GM12878 (cell line): Measurements from ENCODE around the gene NFKB2. TPM values are rescaled to one million over a fixed set of nuclear protein-coding genes. Genes with fewer than 3 reads are reported as not detected.

Experiments used
- ATAC-seq: fragments of 200-7000 bp; cut with Tn5 transposase; 3 replicates; pipeline ENCODE4 v1.9.1; 2020; ENCODE audit warnings: mild to moderate bottlenecking, moderate library complexity
- BruUV-seq: library from RNA; stranded (reverse); fragments of 400-500 nt; replicated peaks from 2 replicates; lab custom pipeline; 2021; lab: Mats Ljungman, UMichigan
- CTCF ChIA-PET: fragments of 300-600 bp; sonication (Branson Sonifier 250); formaldehyde crosslinking; extraction: SDS; loops from one replicate; lab custom pipeline; 2021; ENCODE audit warnings: inconsistent platforms; lab: Yijun Ruan, JAX
- POLR2A ChIA-PET: fragments of 350-600 bp; formaldehyde crosslinking; extraction: SDS; loops from one replicate; lab custom pipeline; 2021; ENCODE audit warnings: inconsistent platforms; lab: Charles Lee
- RAD21 ChIA-PET: fragments of 300-600 bp; sonication (Branson Sonifier 250); formaldehyde crosslinking; loops from one replicate; lab custom pipeline; 2023; ENCODE audit warnings: antibody characterized with exemption; ENCODE audit not compliant: unreplicated experiment; lab: Charles Lee
- SMC1A ChIA-PET: fragments of 300-600 bp; sonication (Branson Sonifier 250); formaldehyde crosslinking; loops from one replicate; lab custom pipeline; 2023; ENCODE audit not compliant: unreplicated experiment, uncharacterized antibody; lab: Charles Lee
- DNase-seq: peaks from one replicate; pipeline ENCODE4 v3.0.0-alpha.2; 2011; ENCODE audit warnings: low read depth, low spot score
- FAIRE-seq: peaks from 3 replicates; lab custom pipeline; 2011; peaks lifted over from hg19 to GRCh38; lab: Jason Lieb, UNC
- H2AFZ ChIP-seq: 2 replicates; pipeline ENCODE4 v1.6.0; 2011; ENCODE audit warnings: low read depth, low read length, control low read depth; ENCODE audit not compliant: control insufficient read depth
- H3K27ac ChIP-seq: 2 replicates; pipeline ENCODE4 v1.5.1; 2011; ENCODE audit warnings: control low read depth; ENCODE audit not compliant: control insufficient read depth, insufficient read depth
- H3K27me3 ChIP-seq, 2 experiments: replicated peaks in 1 of 2; 2 replicates each; pipeline versions ENCODE4 v1.6.0 to v1.6.1; 2011; ENCODE audit warnings: low read length in 1 of 2; ENCODE audit not compliant: control insufficient read depth in 2 of 2, insufficient read depth in 2 of 2
- H3K36me3 ChIP-seq, 2 experiments: 2 replicates each; pipeline ENCODE4 v1.5.1; 2011; ENCODE audit warnings: low read length in 1 of 2; ENCODE audit not compliant: control insufficient read depth in 2 of 2, insufficient read depth in 2 of 2
- H3K4me1 ChIP-seq: 2 replicates; pipeline ENCODE4 v1.6.1; 2011; ENCODE audit warnings: mild to moderate bottlenecking, low read length, moderate library complexity, mixed read lengths; ENCODE audit not compliant: control insufficient read depth, insufficient read depth
- H3K4me2 ChIP-seq: 2 replicates; pipeline ENCODE4 v1.6.0; 2011; ENCODE audit warnings: control low read depth; ENCODE audit not compliant: control insufficient read depth, insufficient read depth
- H3K4me3 ChIP-seq: fragments of 200-600 bp; sonication (generic); 2 replicates; pipeline ENCODE4 v1.5.1; 2016
- H3K79me2 ChIP-seq: 2 replicates; pipeline ENCODE4 v1.6.0; 2011; ENCODE audit warnings: low read length; ENCODE audit not compliant: control insufficient read depth, insufficient read depth
- H3K9ac ChIP-seq: 2 replicates; pipeline ENCODE4 v1.8.0; 2011; ENCODE audit warnings: low read length, control low read depth, mixed read lengths; ENCODE audit not compliant: control insufficient read depth, insufficient read depth
- H3K9me3 ChIP-seq: replicated peaks from 3 replicates; pipeline ENCODE4 v1.5.1; 2011; ENCODE audit warnings: mild to moderate bottlenecking, low read length; ENCODE audit not compliant: control insufficient read depth, insufficient read depth
- H4K20me1 ChIP-seq: 2 replicates; pipeline ENCODE4 v1.6.0; 2011; ENCODE audit not compliant: control insufficient read depth, insufficient read depth
- CEBPB ChIP-seq, 2 experiments: fragments of 150-350 bp in 1 of 2; IDR thresholded peaks; 2 replicates each; pipeline ENCODE4 v1.6.1; 2012 to 2014; ENCODE audit warnings: low read depth in 2 of 2, low read length in 2 of 2, borderline replicate concordance in 1 of 2, inconsistent platforms in 1 of 2
- CREM ChIP-seq: IDR thresholded peaks from 2 replicates; pipeline ENCODE4 v1.6.1; 2014; ENCODE audit warnings: antibody characterized with exemption, low read depth
- SMC3 ChIP-seq: IDR thresholded peaks from 2 replicates; pipeline ENCODE4 v1.6.1; 2011; ENCODE audit warnings: low read length, improper control_type of control experiment, borderline replicate concordance
- USF2 ChIP-seq: IDR thresholded peaks from 2 replicates; pipeline ENCODE4 v1.6.1; 2011; ENCODE audit warnings: low read depth, low read length, improper control_type of control experiment, borderline replicate concordance
- YBX1 ChIP-seq: fragments of 450-650 bp; IDR thresholded peaks from 2 replicates; pipeline ENCODE4 v1.6.1; 2016; ENCODE audit warnings: antibody characterized with exemption
- WGBS: methylation state at CpG from one replicate; pipeline ENCODE4 v1.1.6; 2016; ENCODE audit warnings: low lambda C conversion rate; ENCODE audit not compliant: insufficient replicate concordance, insufficient coverage; ENCODE audit errors: missing lambda C conversion rate; 5-methylcytosine and 5-hydroxymethylcytosine counted together
- in situ Hi-C: fragments of 300-500 bp; cut with MboI; formaldehyde crosslinking; loops from 9 replicates; pipeline ENCODE4 v1.14.3; 2018; ENCODE audit warnings: mixed read lengths
- intact Hi-C: fragments of 100-400 bp; cut with micrococcal nuclease; formaldehyde crosslinking; loops from one replicate; pipeline ENCODE4 v1.14.2; 2022; ENCODE audit not compliant: unreplicated experiment
- polyA plus RNA-seq, 11 experiments: library from polyadenylated mRNA; depleted of rRNA in 4 of 11; unstranded in 6 of 11; stranded (reverse) in 5 of 11; fragments of >200 nt; fragmentation: Nextera tagmentation in 4 of 11; fragmentation: Illumina TruSeq in 1 of 11; extraction: Ambion mirVana in 4 of 11; extraction: Trizol in 1 of 11; gene quantifications; 1 replicate in 1 of 11; 2 replicates in 10 of 11; pipeline versions ENCODE4 v1.2.1 to v1.2.3, GENCODE V29; 2011 to 2016; ENCODE audit warnings: inconsistent platforms in 2 of 11, missing spikeins in 2 of 11, low read depth in 1 of 11
- total RNA-seq, 4 experiments: library from RNA; depleted of rRNA in 3 of 4; stranded (reverse); fragments of >200 nt in 3 of 4; fragmentation: Illumina TruSeq in 1 of 4; extraction: Trizol in 1 of 4; gene quantifications; 2 replicates each; pipeline versions ENCODE4 v1.2.1 to v1.2.3, GENCODE V29; 2013 to 2021
- TF ChIP-seq, protein P1 (sequence below), 3 experiments: IDR thresholded peaks in 2 of 3; conservative IDR thresholded peaks in 1 of 3; 2 replicates each; pipeline ENCODE4 v1.5.1; 2011; ENCODE audit warnings: low read depth in 3 of 3, low read length in 3 of 3, mild to moderate bottlenecking in 3 of 3, control low read depth in 2 of 3, moderate library complexity in 2 of 3, inconsistent platforms in 1 of 3, mixed read lengths in 1 of 3; ENCODE audit not compliant: control insufficient read depth in 2 of 3, insufficient read depth in 1 of 3; ENCODE audit errors: extremely low read depth in 1 of 3

The NFKB2 gene
- total and polyA plus RNA-seq, 10 of the 15 experiments (the other 5 are each of a cell fraction or from before 2014, with no cell fraction given): 0.56 to 144 (median 49.4) TPM

DNA sequence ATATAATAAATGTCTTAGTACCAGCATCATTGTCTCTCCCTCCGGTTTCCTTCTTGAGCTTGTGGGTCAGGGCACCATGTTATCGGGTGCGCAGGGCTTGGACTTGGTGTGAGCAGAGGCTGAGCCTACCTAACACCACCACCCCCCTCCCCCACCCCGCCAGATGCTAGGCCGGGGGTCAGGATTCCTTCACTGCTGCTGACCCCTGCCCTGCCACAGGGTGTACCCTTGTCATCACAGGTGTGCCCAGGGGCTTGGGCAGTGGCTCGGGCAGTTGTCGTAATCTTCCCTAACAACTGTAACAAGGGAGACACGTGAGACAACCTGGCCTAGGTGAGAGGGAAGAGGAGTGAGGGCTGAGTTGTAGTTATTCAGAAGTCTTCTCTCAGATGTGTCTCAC is 12.6 kb upstream of the NFKB2 start:
- Histone ChIP-seq H3K27me3 (no peaks in the 10 kb centered on the region), H3K27ac (no peak overlapping the region), H3K4me3 (no peak overlapping the region), H2AFZ (no peak overlapping the region), H3K9me3 (no peaks in the 10 kb centered on the region), H3K36me3 (peaks cover 11 to 19% of the 10 kb centered on the region in 2 experiments), H3K79me2 (no peaks in the 10 kb centered on the region), H3K4me1 (peaks cover 13% of the 10 kb centered on the region), H4K20me1 (no peaks in the 10 kb centered on the region), H3K4me2 (no peak overlapping the region), H3K9ac (no peak overlapping the region)
- intact Hi-C loops (no loop called here), in situ Hi-C loops (no loop called here)
- no peak for TF ChIP-seq CEBPB (IDR thresholded peaks at IDR 0.05; ENCODE audit: borderline replicate concordance in 1 of 2, low read depth in 2 of 2, low read length in 2 of 2)
- TF ChIP-seq USF2: no peak
- CTCF ChIA-PET: interaction anchor here (2.3 to 4.3 kb wide), 2 partner anchors 14 to 31 kb away, joined by 12 to 52 read pairs; partner anchors contain the start of gene NFKB2
- WGBS: 92% methylated on average over 7 of the region's 8 CpGs
- ATAC-seq: no peak
- DNase-seq: no peak
- SMC1A ChIA-PET: interaction anchor here (0.7 kb wide), 1 partner anchor 12 kb away, joined by 3 read pairs; no protein-coding TSS in a partner anchor
- RAD21 ChIA-PET: no interaction called here
- no TSS peak for BruUV-seq
- POLR2A ChIA-PET: no interaction called here
- FAIRE-seq: no peak

DNA sequence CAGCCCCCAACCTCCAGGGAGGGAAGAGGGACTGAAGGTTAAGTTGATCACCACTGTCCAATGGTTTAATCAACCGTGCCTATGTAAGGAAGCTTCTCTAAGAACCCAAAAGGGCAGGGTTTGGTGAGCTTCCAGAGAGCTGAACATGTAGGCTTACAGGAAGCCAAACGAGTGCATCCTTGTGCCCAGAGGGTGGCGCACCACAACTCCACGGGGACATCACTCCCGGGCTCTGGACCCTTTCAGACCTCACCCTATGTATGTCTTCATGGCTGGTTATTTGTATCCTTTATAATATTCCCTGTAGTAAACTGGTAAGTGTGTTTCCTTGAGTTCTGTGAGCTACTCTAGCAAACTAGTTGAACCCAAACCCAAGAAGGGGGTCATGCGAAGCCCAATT is 11.5 kb upstream of the NFKB2 start:
- no peak overlapping the region for H3K4me3 ChIP-seq
- H3K9ac ChIP-seq: no peak overlapping the region
- TF ChIP-seq CEBPB (IDR thresholded peaks at IDR 0.05; ENCODE audit: borderline replicate concordance in 1 of 2, low read depth in 2 of 2, low read length in 2 of 2): no peak
- TF ChIP-seq, protein P1, sequence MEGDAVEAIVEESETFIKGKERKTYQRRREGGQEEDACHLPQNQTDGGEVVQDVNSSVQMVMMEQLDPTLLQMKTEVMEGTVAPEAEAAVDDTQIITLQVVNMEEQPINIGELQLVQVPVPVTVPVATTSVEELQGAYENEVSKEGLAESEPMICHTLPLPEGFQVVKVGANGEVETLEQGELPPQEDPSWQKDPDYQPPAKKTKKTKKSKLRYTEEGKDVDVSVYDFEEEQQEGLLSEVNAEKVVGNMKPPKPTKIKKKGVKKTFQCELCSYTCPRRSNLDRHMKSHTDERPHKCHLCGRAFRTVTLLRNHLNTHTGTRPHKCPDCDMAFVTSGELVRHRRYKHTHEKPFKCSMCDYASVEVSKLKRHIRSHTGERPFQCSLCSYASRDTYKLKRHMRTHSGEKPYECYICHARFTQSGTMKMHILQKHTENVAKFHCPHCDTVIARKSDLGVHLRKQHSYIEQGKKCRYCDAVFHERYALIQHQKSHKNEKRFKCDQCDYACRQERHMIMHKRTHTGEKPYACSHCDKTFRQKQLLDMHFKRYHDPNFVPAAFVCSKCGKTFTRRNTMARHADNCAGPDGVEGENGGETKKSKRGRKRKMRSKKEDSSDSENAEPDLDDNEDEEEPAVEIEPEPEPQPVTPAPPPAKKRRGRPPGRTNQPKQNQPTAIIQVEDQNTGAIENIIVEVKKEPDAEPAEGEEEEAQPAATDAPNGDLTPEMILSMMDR (IDR thresholded peaks at IDR 0.05 in 2 of 3, conservative IDR thresholded peaks at IDR 0.05 in 1 of 3; ENCODE audit: control insufficient read depth in 2 of 3, extremely low read depth in 1 of 3, insufficient read depth in 1 of 3, low read depth in 3 of 3, low read length in 3 of 3): peak in 1 of 3 experiments; percentile 26; a peak in 3 of 6 replicates
- TF ChIP-seq YBX1: no peak
- 0 out of 2 replicates have a peak, but pooled peaks have one; percentile 14 for TF ChIP-seq SMC3
- TF ChIP-seq CREM: no peak
- in situ Hi-C loops (no loop called here), intact Hi-C loops (no loop called here)
- H3K36me3 ChIP-seq: peaks cover 7 to 18% of the 10 kb centered on the region in 2 experiments
- peaks cover 13% of the 10 kb centered on the region for H3K4me1 ChIP-seq
- H2AFZ ChIP-seq: no peak overlapping the region
- ChIA-PET RAD21 (interaction anchor here (0.6 to 2.4 kb wide), 9 partner anchors 12 to 215 kb away, joined by 3 to 14 read pairs (median 5); no protein-coding TSS in a partner anchor), SMC1A (interaction anchor here (0.8 to 2.0 kb wide), 5 partner anchors 34 to 218 kb away, joined by 3 to 8 read pairs (median 3); no protein-coding TSS in a partner anchor), CTCF (interaction anchor here (0.6 to 4.3 kb wide), 16 partner anchors 13 to 215 kb away, joined by 3 to 52 read pairs (median 6); partner anchors contain the start of gene NFKB2), POLR2A (interaction anchor here (0.6 to 1.8 kb wide), 5 partner anchors 10 to 226 kb away, joined by 3 to 12 read pairs (median 3); partner anchors contain the start of gene ACTR1A)
- no peak for DNase-seq
- WGBS: 72% methylated on average over 6 of the region's 6 CpGs
- FAIRE-seq: no peak
- no peak overlapping the region for H3K4me2 ChIP-seq
- H3K27me3 ChIP-seq: no peaks in the 10 kb centered on the region
- ATAC-seq: peak; percentile 59
- no peak overlapping the region for H3K27ac ChIP-seq
- no peaks in the 10 kb centered on the region for H3K9me3 ChIP-seq
- no peaks in the 10 kb centered on the region for H3K79me2 ChIP-seq
- no TSS peak for BruUV-seq
- no peaks in the 10 kb centered on the region for H4K20me1 ChIP-seq
